K562 (cell line): Measurements from ENCODE around the gene MINDY3. TPM values are rescaled to one million over a fixed set of nuclear protein-coding genes. Genes with fewer than 3 reads are reported as not detected.

Source experiments
- ARID4B ChIP-seq: sonication (generic); formaldehyde crosslinking; IDR thresholded peaks from 2 replicates; pipeline ENCODE4 v1.8.0; 2022; ENCODE audit warnings: mild to moderate bottlenecking, missing genetic modification reagents
- CREB3 ChIP-seq: fragments of 450-650 bp; conservative IDR thresholded peaks from 2 replicates; pipeline ENCODE4 v1.6.1; 2016; ENCODE audit warnings: missing genetic modification characterization, low read depth, mild to moderate bottlenecking, missing compliant biosample characterization, moderate library complexity
- ILK ChIP-seq: fragments of 450-650 bp; IDR thresholded peaks from 2 replicates; pipeline ENCODE4 v1.6.1; 2016; ENCODE audit warnings: missing genetic modification characterization, low read depth, mild to moderate bottlenecking, missing compliant biosample characterization, moderate library complexity, borderline replicate concordance
- NFE2 ChIP-seq: IDR thresholded peaks from 2 replicates; pipeline ENCODE4 v1.6.1; 2014; ENCODE audit warnings: antibody characterized with exemption, low read depth
- NFIX ChIP-seq: fragments of 250-450 bp; sonication (Bioruptor Pico); IDR thresholded peaks from 2 replicates; pipeline ENCODE4 v1.4.0; 2020; ENCODE audit warnings: low read depth, mild to moderate bottlenecking, moderate library complexity
- PATZ1 ChIP-seq: fragments of 250-450 bp; sonication (Bioruptor Pico); IDR thresholded peaks from 2 replicates; pipeline ENCODE4 v1.5.0; 2020; ENCODE audit warnings: mild to moderate bottlenecking, borderline replicate concordance
- POLR3A ChIP-seq: IDR thresholded peaks from 2 replicates; pipeline ENCODE4 v1.6.1; 2011; ENCODE audit warnings: borderline replicate concordance, mild to moderate bottlenecking, moderate library complexity; ENCODE audit not compliant: insufficient read length, insufficient read depth; ENCODE audit errors: extremely low read depth
- PPARD ChIP-seq: fragments of 250-450 bp; sonication (Bioruptor Pico); IDR thresholded peaks from 2 replicates; pipeline ENCODE4 v1.8.0; 2022; ENCODE audit warnings: inconsistent platforms, mild to moderate bottlenecking, moderate library complexity
- ZBTB40 ChIP-seq, 2 experiments: fragments of 450-650 bp in 1 of 2; sonication (generic) in 1 of 2; formaldehyde crosslinking in 1 of 2; IDR thresholded peaks; 2 replicates each; pipeline versions ENCODE4 v1.7.1 to v1.9.0; 2016 to 2022; ENCODE audit warnings: inconsistent platforms in 1 of 2, mild to moderate bottlenecking in 1 of 2, missing genetic modification reagents in 1 of 2
- polyA plus RNA-seq, 8 experiments: library from polyadenylated mRNA; depleted of rRNA in 4 of 8; stranded (reverse) in 5 of 8; unstranded in 3 of 8; fragments of >200 nt; fragmentation: Nextera tagmentation in 2 of 8; fragmentation: Illumina TruSeq in 1 of 8; extraction: Ambion mirVana in 2 of 8; extraction: Trizol in 1 of 8; gene quantifications; 2 replicates each; pipeline versions ENCODE4 v1.2.1 to v1.2.3, GENCODE V29; 2011 to 2014; ENCODE audit warnings: inconsistent platforms in 1 of 8, missing spikeins in 1 of 8
- total RNA-seq, 7 experiments: library from RNA; depleted of rRNA in 6 of 7; stranded (reverse); fragments of >200 nt in 6 of 7; fragmentation: Illumina TruSeq in 2 of 7; extraction: Trizol in 2 of 7; gene quantifications; 2 replicates each; pipeline versions ENCODE4 v1.2.1 to v1.2.3, GENCODE V29; 2011 to 2021; ENCODE audit warnings: low replicate concordance in 1 of 7

Gene MINDY3
- total and polyA plus RNA-seq, 9 of the 15 experiments (the other 6 are each of a cell fraction or from before 2014, with no cell fraction given) = 14.0 to 35.9 (median 23.6) TPM

- TF ChIP-seq ZBTB40 (IDR thresholded peaks at IDR 0.05) = no peak
- no peak for TF ChIP-seq ZBTB40 (CRISPR knock-in tag; IDR thresholded peaks at IDR 0.05)
- no peak for TF ChIP-seq POLR3A
- no peak for TF ChIP-seq ARID4B (CRISPR knock-in tag)
- no peak for TF ChIP-seq PATZ1 (CRISPR knock-in tag)
- TF ChIP-seq PPARD (CRISPR knock-in tag) = no peak
- TF ChIP-seq ILK (tag) = no peak
- TF ChIP-seq NFE2 = no peak
- TF ChIP-seq CREB3 (tag) = no peak
- TF ChIP-seq NFIX (CRISPR knock-in tag) = no peak
Observed at GRCh38 chr10:15857107-15857575, 3.2 kb downstream of the MINDY3 start (continued).
